Fibroblast of the aortic adventitia (primary cell): ENCODE results near the gene HMCN1. TPM values are rescaled to one million over a fixed set of nuclear protein-coding genes. Genes with fewer than 3 reads are reported as not detected.

Experiments
- DNase-seq: peaks from one replicate; pipeline ENCODE4 v3.0.0-alpha.2; 2010; ENCODE audit warnings: low read depth
- H3K4me3 ChIP-seq: 2 replicates; pipeline ENCODE4 v1.5.1; 2011; ENCODE audit warnings: low read depth, mild to moderate bottlenecking, control low read depth, low read length, moderate library complexity
- total RNA-seq: library from RNA; depleted of rRNA; stranded (reverse); fragments of >200 nt; gene quantifications from 2 replicates; pipeline ENCODE4 v1.2.3, GENCODE V29; 2012; ENCODE audit warnings: low replicate concordance
- TF ChIP-seq, protein P1 (sequence below): IDR thresholded peaks from 2 replicates; pipeline ENCODE4 v1.5.1; 2011; ENCODE audit warnings: mild to moderate bottlenecking, low read length, control low read depth, inconsistent platforms; ENCODE audit not compliant: insufficient read depth

The HMCN1 gene
- total RNA-seq, 1 donor: 106 TPM

DNA sequence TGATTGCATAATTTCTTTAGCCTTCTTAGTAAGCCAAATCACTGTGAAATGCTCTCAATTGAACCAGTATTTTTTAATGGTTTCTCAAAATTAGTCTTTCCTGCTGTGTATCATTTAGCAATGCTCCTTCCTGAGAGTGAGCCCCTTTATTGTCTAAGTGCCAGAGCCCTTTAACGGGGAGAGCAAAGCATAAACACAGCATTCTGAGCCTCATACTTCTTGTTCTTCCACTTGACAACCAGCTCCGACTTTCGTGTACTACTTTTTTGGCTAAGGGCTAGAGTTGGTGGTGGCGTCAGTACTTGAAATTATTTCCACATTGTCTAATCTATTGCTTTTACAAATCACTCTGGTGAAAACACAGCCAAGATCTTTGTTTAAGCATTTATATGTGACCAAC is 341.8 kb downstream of the HMCN1 start:
- peak; percentile 84 for DNase-seq
- TF ChIP-seq, protein P1, sequence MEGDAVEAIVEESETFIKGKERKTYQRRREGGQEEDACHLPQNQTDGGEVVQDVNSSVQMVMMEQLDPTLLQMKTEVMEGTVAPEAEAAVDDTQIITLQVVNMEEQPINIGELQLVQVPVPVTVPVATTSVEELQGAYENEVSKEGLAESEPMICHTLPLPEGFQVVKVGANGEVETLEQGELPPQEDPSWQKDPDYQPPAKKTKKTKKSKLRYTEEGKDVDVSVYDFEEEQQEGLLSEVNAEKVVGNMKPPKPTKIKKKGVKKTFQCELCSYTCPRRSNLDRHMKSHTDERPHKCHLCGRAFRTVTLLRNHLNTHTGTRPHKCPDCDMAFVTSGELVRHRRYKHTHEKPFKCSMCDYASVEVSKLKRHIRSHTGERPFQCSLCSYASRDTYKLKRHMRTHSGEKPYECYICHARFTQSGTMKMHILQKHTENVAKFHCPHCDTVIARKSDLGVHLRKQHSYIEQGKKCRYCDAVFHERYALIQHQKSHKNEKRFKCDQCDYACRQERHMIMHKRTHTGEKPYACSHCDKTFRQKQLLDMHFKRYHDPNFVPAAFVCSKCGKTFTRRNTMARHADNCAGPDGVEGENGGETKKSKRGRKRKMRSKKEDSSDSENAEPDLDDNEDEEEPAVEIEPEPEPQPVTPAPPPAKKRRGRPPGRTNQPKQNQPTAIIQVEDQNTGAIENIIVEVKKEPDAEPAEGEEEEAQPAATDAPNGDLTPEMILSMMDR: no peak
- H3K4me3 ChIP-seq: no peak overlapping the region

DNA sequence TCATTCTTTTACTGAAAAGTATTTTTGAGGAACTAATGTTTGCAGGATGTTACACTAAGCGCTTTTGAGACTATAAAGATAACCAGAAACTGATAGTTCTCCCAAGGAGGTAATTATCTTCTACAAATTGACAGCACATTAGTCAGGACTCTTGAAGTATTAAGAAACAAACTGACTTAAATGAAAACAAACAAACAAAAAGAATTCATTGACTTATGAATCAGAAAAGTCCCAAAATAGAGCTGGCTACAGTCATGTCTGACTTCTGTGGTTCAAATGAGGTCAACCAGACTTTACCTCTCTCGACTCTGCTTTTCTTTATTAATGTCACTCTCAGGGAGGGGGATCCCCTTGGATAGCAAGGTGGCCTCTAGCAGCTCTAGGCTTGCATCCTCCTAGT is 344.1 kb downstream of the HMCN1 start:
- TF ChIP-seq, protein P1: no peak
- no peak for DNase-seq
- H3K4me3 ChIP-seq: no peak overlapping the region

DNA sequence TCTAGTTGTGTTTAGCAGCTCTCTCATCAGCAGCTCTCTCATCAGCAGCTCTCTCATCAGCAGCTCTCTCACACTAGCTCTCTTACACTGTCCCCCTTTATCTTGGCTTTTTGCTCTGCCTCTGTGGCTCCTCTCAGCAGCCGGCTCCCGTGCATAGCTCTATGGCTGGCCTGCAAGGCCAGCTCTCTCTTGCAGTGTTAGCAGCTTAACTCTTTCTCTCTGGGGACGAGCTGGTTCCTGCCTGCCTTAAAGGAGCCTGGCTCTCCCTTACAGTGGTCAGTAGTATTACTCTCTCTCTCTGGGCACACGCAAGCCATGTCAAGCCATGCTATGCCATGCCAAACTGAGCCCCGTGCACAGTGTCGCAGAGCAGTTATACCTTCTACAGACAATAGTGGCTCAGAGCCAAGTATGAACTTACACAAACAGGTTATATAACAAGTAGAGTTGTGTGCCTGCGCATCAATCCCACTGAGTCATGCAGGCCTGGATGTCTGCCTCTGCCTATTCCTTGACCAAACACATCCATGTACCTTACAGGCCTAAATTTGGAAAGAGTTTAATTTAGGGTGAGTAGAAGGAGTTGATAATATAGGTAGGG is 345.0 kb downstream of the HMCN1 start:
- no peak for DNase-seq
- H3K4me3 ChIP-seq: no peak overlapping the region
- TF ChIP-seq, protein P1: no peak

DNA sequence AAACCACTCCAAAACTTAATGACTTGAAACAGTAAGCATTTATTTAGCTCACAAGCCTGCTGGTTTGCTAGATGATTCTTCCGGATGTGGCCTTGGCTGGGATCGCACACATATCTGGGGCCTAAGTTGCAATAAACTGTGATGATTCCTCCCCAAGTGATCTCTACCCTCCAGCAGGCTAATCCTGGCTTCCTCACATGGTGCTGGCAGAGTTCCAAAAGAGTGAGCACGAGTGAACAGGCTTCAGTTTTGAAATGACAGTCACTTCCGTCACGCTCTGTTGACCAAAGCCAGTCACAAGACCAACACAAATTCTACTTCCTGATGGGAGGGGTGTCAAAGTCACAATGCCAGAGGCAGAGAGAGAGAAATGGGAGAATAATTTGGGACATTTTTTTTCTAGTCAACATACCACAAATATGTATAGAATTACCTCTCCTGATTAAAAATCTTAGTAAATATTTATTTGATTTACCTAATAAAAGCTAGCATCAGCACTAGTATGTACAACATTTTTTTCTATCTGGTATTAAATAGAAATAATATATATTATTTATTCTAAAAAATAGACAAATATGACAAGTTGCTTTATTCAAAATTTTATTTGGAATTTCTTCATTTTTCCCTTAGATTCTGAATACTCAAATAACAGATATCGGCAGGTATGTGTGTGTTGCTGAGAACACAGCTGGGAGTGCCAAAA is 348.2 kb downstream of the HMCN1 start:
- TF ChIP-seq, protein P1: no peak
- DNase-seq: no peak
- no peak overlapping the region for H3K4me3 ChIP-seq

DNA sequence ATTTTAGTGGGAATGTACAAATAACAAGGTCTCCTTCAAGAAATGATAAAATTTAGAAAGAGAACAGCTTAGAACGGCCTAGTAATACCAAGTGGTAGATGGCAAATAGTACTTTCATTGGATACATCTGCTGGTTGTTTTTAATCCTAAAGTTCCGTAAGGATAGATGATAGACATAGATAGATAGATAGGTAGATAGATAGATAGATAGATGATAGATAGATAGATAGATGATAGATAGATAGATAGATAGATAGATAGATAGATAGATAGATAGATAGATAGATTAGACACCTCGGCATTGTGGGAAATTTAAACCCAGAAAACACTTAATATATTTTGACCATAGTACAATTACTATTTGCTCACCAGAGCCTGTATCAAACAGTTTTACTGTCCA is 352.4 kb downstream of the HMCN1 start:
- TF ChIP-seq, protein P1: no peak
- no peak overlapping the region for H3K4me3 ChIP-seq
- no peak for DNase-seq

DNA sequence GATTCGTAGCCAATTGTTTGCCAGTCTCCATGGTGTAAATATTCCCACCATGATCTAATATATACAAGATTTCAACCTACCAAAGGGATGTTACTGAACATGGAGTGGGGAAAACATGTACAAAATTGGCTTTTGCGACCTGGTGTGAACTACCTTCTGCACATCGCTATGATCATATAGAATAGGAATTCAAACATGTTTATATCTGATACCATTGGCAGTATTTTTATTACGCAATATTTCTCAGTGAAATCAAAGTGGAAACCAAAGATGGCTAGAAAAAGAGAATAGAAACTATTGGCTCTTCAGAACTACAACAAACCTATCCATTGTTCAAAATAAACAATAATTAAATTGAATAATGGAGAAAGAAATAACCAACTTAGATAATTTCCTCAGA is 355.7 kb downstream of the HMCN1 start:
- no peak overlapping the region for H3K4me3 ChIP-seq
- TF ChIP-seq, protein P1: no peak
- DNase-seq: no peak
